C4-2B (cell line): ENCODE results near the gene PHRF1.

ENCODE experiments used
- ZFX ChIP-seq: fragments of 450-650 bp; IDR thresholded peaks from 2 replicates; pipeline ENCODE4 v1.6.1; 2017
- TF ChIP-seq, protein P1 (sequence below): fragments of 450-650 bp; conservative IDR thresholded peaks from 2 replicates; pipeline ENCODE4 v1.5.1; 2017; ENCODE audit warnings: mild to moderate bottlenecking

DNA sequence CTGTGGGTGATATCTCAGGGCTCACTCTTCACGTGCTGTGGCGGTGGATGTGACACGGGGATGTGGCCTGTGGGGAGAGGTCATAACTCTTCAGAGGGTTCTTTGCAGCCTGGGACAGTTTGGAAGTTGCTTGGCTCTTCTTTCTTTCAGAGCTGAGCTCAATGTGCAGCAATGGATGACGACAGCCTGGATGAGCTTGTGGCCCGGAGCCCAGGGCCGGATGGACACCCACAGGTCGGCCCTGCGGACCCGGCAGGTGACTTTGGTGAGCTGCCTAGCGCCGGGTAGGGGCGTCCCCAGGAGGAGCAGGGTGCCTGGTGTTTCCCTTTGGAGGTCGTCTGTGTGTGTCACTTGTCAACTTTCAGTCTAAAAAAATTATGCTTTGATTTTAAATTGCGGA is 5.1 kb downstream of the PHRF1 start:
- TF ChIP-seq, protein P1, sequence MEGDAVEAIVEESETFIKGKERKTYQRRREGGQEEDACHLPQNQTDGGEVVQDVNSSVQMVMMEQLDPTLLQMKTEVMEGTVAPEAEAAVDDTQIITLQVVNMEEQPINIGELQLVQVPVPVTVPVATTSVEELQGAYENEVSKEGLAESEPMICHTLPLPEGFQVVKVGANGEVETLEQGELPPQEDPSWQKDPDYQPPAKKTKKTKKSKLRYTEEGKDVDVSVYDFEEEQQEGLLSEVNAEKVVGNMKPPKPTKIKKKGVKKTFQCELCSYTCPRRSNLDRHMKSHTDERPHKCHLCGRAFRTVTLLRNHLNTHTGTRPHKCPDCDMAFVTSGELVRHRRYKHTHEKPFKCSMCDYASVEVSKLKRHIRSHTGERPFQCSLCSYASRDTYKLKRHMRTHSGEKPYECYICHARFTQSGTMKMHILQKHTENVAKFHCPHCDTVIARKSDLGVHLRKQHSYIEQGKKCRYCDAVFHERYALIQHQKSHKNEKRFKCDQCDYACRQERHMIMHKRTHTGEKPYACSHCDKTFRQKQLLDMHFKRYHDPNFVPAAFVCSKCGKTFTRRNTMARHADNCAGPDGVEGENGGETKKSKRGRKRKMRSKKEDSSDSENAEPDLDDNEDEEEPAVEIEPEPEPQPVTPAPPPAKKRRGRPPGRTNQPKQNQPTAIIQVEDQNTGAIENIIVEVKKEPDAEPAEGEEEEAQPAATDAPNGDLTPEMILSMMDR: no peak
- no peak for TF ChIP-seq ZFX
